Coronary artery (tissue), 2 donors: Measurements from ENCODE around the gene PCYT2.
"Not testable (repeated sequence)": the region's sequence is repeated elsewhere in the genome, so short reads cannot be mapped to it uniquely, and the experiment has no call there.

Source experiments
- DNase-seq: peaks from one replicate; pipeline ENCODE4 v3.0.0-alpha.2; 2017; ENCODE audit warnings: low spot score
- H3K27ac ChIP-seq, 2 donors: fragments of 200-600 bp; sonication (generic); one replicate each; pipeline ENCODE4 v1.5.1; 2016 to 2019
- H3K4me3 ChIP-seq: fragments of 200-600 bp; sonication (generic); 2 replicates; pipeline ENCODE4 v1.5.1; 2016; ENCODE audit warnings: mild to moderate bottlenecking, moderate library complexity
- TF ChIP-seq, protein P1 (sequence below): fragments of 200-600 bp; sonication (generic); IDR thresholded peaks from one replicate; pipeline ENCODE4 v1.5.1; 2019; ENCODE audit warnings: antibody characterized with exemption

The PCYT2 gene

DNA sequence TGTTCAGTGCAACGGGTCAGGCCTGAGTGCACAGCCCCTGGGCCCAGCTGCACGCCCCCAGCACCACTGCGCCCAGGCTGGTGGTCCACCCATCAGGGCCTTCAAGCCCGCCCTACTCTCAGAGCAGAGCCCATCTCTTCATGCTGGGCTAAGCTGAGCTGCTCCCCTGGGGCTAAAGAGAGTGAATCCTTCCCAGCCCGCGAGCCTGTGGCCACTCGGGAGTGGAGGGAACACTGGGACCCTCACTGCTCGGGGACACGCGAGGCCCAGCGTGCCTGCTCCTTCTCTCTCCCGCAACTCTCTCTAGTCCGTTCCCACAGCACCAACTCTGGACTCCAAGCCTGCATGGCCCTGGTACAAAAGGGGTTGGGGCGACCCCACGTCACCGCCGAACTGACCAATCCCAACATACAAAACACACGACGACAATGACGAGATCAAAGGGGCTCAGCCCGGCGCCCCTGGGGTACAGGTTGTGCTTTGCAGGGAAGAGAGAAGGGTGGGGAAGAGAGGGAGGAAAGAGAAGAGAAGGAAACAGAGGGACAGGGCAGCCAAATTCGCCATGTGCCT lies 10.9 kb upstream of the PCYT2 start:
- TF ChIP-seq, protein P1, sequence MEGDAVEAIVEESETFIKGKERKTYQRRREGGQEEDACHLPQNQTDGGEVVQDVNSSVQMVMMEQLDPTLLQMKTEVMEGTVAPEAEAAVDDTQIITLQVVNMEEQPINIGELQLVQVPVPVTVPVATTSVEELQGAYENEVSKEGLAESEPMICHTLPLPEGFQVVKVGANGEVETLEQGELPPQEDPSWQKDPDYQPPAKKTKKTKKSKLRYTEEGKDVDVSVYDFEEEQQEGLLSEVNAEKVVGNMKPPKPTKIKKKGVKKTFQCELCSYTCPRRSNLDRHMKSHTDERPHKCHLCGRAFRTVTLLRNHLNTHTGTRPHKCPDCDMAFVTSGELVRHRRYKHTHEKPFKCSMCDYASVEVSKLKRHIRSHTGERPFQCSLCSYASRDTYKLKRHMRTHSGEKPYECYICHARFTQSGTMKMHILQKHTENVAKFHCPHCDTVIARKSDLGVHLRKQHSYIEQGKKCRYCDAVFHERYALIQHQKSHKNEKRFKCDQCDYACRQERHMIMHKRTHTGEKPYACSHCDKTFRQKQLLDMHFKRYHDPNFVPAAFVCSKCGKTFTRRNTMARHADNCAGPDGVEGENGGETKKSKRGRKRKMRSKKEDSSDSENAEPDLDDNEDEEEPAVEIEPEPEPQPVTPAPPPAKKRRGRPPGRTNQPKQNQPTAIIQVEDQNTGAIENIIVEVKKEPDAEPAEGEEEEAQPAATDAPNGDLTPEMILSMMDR, result no peak
- peak overlapping the region in 1 of 2 donors; percentile 36 for H3K27ac ChIP-seq
- H3K4me3 ChIP-seq, result no peak overlapping the region
- DNase-seq, result no peak

DNA sequence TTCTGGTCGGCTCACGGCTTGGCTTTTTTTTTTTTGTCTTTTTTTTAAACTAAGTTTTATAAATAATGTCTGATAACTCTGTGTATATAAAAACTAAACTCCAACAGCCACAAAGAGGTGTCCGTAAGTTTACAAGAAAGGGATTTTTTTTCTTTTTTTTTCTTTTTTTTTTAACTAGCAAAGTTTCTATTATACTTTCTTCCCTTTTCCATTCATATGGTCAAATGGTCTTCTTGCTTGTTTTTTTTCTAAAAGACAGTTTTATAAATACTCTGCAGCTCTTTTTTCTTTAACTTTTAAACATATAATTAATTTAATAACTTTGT lies 10.3 kb upstream of the PCYT2 start:
- Histone ChIP-seq H3K27ac (no peak overlapping the region), H3K4me3 (no peak overlapping the region)
- TF ChIP-seq, protein P1, result no peak
- no peak for DNase-seq

DNA sequence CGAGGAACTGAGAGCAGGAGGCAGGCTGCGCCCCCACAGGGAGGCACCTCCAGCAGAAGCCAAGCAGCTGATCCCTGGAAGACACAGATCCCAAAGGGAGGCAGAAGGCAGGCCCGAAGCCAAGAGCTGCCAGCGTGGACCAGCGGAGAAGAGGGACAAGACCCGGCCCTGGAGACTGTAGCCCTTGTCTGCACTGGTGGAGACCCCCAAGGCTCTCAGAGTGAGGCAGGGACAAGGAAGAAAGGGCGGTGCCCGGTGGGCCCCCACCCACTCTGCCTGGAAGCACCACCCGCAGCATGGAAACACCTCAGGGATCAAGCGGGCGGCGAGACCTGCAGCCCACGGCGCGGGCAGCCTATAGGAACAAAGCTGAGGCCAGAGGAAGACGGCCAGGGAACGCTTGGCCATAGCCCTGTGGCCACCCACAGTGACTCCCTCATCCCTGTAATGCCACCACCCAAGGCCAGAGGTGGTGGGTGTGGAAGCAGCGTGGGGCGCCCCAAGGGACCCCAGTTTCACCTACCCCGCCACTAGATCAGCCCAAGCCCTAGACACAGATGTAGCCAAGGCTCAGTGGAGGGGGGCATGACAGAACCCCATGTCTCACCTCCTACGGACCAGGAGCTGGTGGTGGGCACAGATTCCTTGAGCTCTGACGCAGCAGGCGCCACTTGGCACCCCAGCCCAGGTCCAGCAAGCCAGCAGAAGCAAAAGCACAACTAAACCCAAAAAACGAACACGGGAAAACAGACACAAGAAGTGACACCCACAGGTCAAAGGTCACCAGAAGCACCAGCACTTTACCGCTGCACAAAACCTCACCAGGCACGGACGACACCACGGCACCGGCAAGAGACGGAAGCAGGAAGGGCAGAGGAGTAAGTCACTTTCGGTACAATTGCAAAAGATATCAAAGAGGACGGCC lies 9.7 kb upstream of the PCYT2 start:
- no peak overlapping the region for H3K4me3 ChIP-seq
- no peak for DNase-seq

DNA sequence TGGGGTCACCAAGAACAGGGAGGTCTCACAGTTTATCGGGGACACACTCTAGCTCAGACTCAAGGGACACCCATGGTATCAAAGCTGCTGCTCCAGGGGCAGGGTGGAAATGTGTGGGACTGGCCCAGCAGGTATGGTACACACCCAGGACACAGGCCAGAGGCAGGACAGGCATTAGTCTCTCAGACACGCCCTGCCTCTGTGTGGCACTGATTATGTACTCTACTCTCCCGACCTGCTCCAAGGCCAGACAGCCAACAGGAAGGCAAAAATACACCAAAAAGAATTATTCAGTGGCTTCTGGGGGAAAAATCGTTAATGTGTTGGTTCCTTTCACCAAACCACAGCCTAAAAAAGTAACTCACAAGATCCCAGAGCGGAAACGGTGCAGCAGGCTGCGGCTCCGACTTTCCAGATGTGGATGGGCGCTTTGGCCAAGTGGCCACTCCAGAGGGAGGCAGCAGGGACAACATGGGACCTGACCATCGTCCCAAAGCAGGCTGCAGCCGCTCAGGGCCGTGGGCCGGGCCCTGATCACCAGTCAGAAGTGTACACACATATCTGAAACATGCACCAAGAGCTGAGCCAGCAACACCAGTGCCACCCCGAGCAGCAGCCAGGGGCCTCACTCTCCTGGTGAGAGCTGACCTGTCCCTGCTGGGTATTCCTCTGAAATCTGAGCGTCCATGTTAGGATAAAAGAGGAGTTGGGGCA lies 7.8 kb upstream of the PCYT2 start:
- TF ChIP-seq, protein P1, result no peak
- Histone ChIP-seq H3K4me3 (no peak overlapping the region), H3K27ac (no peak overlapping the region)
- DNase-seq, result no peak

More for the DNA sequence above, 9.7 kb upstream of the PCYT2 start:
- H3K27ac ChIP-seq, result no peak overlapping the region
- TF ChIP-seq, protein P1, result no peak

DNA sequence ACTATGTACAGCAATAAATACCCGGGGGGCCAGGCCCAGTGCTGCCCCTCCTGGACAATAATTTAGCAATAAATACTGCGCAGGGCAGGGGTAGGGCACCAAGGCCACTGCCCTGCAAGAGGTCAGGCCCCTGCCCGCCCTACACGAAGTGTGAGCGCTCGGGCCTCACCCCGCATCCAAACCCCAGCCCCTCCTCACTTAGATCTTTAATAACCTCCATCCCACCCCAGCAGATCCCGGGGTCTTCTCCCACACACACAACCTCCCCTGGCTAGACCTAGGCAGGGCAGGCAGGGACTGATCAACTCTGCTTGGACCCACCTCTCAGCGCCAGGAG lies 7.1 kb upstream of the PCYT2 start:
- Histone ChIP-seq H3K4me3 (peak overlapping the region; percentile 96), H3K27ac (peak overlapping the region; percentile 60 to 84)
- DNase-seq, result not testable (repeated sequence)

DNA sequence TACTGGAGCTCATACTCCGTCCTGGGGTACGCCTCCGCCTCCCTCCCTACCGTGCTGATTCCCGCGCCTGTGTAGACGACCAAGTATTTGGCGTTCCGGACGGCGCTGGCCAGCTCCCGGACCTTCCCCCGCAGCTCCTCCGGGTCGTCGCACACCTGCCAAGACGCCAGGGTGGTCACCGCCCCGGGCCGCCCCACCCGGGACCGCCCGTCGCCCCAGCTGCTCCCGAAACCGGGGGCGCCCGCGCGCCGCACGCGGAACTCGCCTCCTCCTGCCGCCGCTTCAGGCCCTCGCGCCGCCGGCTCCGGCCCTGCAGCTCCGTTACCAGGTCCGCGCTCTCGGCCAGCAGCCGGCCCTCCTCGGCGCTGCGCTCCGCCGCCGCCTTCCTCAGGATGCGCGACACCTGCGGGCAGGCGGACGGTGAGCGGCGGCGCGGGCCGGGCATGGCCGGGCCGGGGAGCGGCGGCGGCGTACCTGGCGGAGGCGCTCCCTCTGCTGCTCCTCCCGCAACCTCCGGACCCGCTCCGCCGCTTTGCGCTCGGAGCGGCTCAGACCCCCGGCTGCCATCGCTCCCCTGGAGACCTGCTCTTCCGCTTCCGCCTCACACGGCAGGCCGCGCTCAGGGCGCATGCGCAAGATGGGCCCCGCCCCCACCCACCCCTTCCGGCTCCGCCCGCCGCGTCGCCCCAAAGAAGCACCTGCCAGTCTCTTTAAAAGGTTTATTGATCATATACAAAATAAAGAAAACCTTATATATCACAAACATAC lies 6.5 kb upstream of the PCYT2 start, which contains the start of gene SIRT7:
SIRT7 (minus strand) TSS at position 612 of the 768 bp plus-strand sequence; CDS start at position 567, 45 bp downstream.
- peak; percentile 86 for DNase-seq
- Histone ChIP-seq H3K4me3 (peak within 1 kb of the TSS; percentile 96), H3K27ac (peak within 1 kb of the TSS; percentile 60 to 84)
- TF ChIP-seq, protein P1, result no peak
